ENCODE measurements around the gene OR51F2. TPM values are rescaled to one million over a fixed set of nuclear protein-coding genes. Genes with fewer than 3 reads are reported as not detected.

The OR51F2 gene
- total and polyA plus RNA-seq, 10 donors: not detected

- DNase-seq: no peak
- intact Hi-C loops (cut with DNase I; ENCODE audit: low total_unique reads): no loop called here
- TF ChIP-seq POLR2AphosphoS5 (IDR thresholded peaks at IDR 0.05): no peak
- no peak for TF ChIP-seq CTCF (IDR thresholded peaks at IDR 0.05 in 8 of 11, conservative IDR thresholded peaks at IDR 0.05 in 3 of 11)
- no peak for TF ChIP-seq POLR2A (IDR thresholded peaks at IDR 0.05)
- Histone ChIP-seq H3K27ac (no peak overlapping the region), H3K36me3 (no peaks in the 10 kb centered on the region), H3K4me3 (no peak overlapping the region), H3K9me3 (peaks cover 0 to 7% (median 0%) of the 10 kb centered on the region in 8 donors), H3K4me1 (no peaks in the 10 kb centered on the region), H3K27me3 (replicated peaks in 1 of 7) (no peaks in the 10 kb centered on the region)
- 89 to 91% (median 90%) methylated on average over 4 of the region's 4 CpGs for WGBS, 5 donors
Measured at GRCh38 chr11:4863876-4864275, 42.8 kb downstream of the OR51F2 start.

- TF ChIP-seq POLR2AphosphoS5 (IDR thresholded peaks at IDR 0.05): no peak
- Histone ChIP-seq H3K27me3 (replicated peaks in 1 of 7) (no peaks in the 10 kb centered on the region), H3K36me3 (no peaks in the 10 kb centered on the region), H3K27ac (no peak overlapping the region), H3K4me1 (no peaks in the 10 kb centered on the region), H3K9me3 (peaks cover 0 to 7% (median 0%) of the 10 kb centered on the region in 8 donors), H3K4me3 (no peak overlapping the region)
- intact Hi-C loops (cut with DNase I; ENCODE audit: low total_unique reads): no loop called here
- DNase-seq: no peak
- 51 to 71% (median 65%) methylated on average over 1 of the region's 1 CpG for WGBS, 5 donors
Measured at GRCh38 chr11:4865855-4866254, 44.7 kb downstream of the OR51F2 start.

Other genes starting within 250 kb of the OR51F2 start
- gene OR52I2, start 239.6 kb upstream of the OR51F2 start, total RNA-seq: not detected
- not detected for gene OR52I2, start 239.6 kb upstream of the OR51F2 start, polyA plus RNA-seq
- not detected for gene OR52I1, start 227.3 kb upstream of the OR51F2 start, total RNA-seq
- gene OR52I1, start 227.3 kb upstream of the OR51F2 start, polyA plus RNA-seq: not detected
- gene TRIM68, start 213.1 kb upstream of the OR51F2 start, total RNA-seq: 10 to 100 TPM; 12.2 to 22.9 (median 19.5) TPM
- gene TRIM68, start 213.1 kb upstream of the OR51F2 start, polyA plus RNA-seq: 1 to 10 TPM; 3.4 to 7.2 (median 4.0) TPM
- not detected for gene OR51D1, start 183.8 kb upstream of the OR51F2 start, total RNA-seq
- gene OR51D1, start 183.8 kb upstream of the OR51F2 start, polyA plus RNA-seq: not detected
- gene OR51E1, start 177.3 kb upstream of the OR51F2 start, total RNA-seq: not detected
- under 1 TPM; 0.04 to 0.18 (median 0.06) TPM for gene OR51E1, start 177.3 kb upstream of the OR51F2 start, polyA plus RNA-seq
- gene OR51E2, start 123.5 kb upstream of the OR51F2 start, total RNA-seq: not detected
- under 1 TPM in 2 of 3 donors, not detected in 1; 0.05 to 0.09 TPM for gene OR51E2, start 123.5 kb upstream of the OR51F2 start, polyA plus RNA-seq
- gene MMP26, start 116.5 kb upstream of the OR51F2 start, total RNA-seq: not detected
- gene MMP26, start 116.5 kb upstream of the OR51F2 start, polyA plus RNA-seq: not detected
- gene OR51F1, start 51.4 kb upstream of the OR51F2 start, total RNA-seq: not detected
- not detected for gene OR51F1, start 51.4 kb upstream of the OR51F2 start, polyA plus RNA-seq
- not detected for gene OR52R1, start 16.9 kb upstream of the OR51F2 start, total RNA-seq
- gene OR52R1, start 16.9 kb upstream of the OR51F2 start, polyA plus RNA-seq: not detected
- gene OR51S1, start 27.9 kb downstream of the OR51F2 start, total RNA-seq: not detected
- not detected for gene OR51S1, start 27.9 kb downstream of the OR51F2 start, polyA plus RNA-seq
- gene OR51T1, start 60.6 kb downstream of the OR51F2 start, total RNA-seq: not detected
- gene OR51T1, start 60.6 kb downstream of the OR51F2 start, polyA plus RNA-seq: not detected
- gene OR51A7, start 82.5 kb downstream of the OR51F2 start, total RNA-seq: not detected
- gene OR51A7, start 82.5 kb downstream of the OR51F2 start, polyA plus RNA-seq: not detected
- gene OR51G2, start 98.0 kb downstream of the OR51F2 start, total RNA-seq: not detected
- gene OR51G2, start 98.0 kb downstream of the OR51F2 start, polyA plus RNA-seq: not detected
- gene OR51G1, start 103.0 kb downstream of the OR51F2 start, total RNA-seq: not detected
- gene OR51G1, start 103.0 kb downstream of the OR51F2 start, polyA plus RNA-seq: not detected
- gene OR51A4, start 126.3 kb downstream of the OR51F2 start, total RNA-seq: not detected
- not detected for gene OR51A4, start 126.3 kb downstream of the OR51F2 start, polyA plus RNA-seq
- gene OR51A2, start 134.4 kb downstream of the OR51F2 start, total RNA-seq: not detected
- not detected for gene OR51A2, start 134.4 kb downstream of the OR51F2 start, polyA plus RNA-seq
- not detected for gene OR51L1, start 173.5 kb downstream of the OR51F2 start, total RNA-seq
- not detected for gene OR51L1, start 173.5 kb downstream of the OR51F2 start, polyA plus RNA-seq
- gene OR52J3, start 225.2 kb downstream of the OR51F2 start, total RNA-seq: not detected
- not detected for gene OR52J3, start 225.2 kb downstream of the OR51F2 start, polyA plus RNA-seq
- gene OR52E2, start 238.3 kb downstream of the OR51F2 start, total RNA-seq: not detected
- gene OR52E2, start 238.3 kb downstream of the OR51F2 start, polyA plus RNA-seq: not detected
- not detected for gene OR52E1, start 248.3 kb downstream of the OR51F2 start, total RNA-seq
- not detected for gene OR52E1, start 248.3 kb downstream of the OR51F2 start, polyA plus RNA-seq